Type B pancreatic cell (in vitro differentiated cells): Measurements from ENCODE around the gene COL23A1. TPM values are rescaled to one million over a fixed set of nuclear protein-coding genes. Genes with fewer than 3 reads are reported as not detected.
"Not testable (repeated sequence)": the region's sequence is repeated elsewhere in the genome, so short reads cannot be mapped to it uniquely, and the experiment has no call there.

Experiments used
- DNase-seq: peaks from one replicate; pipeline ENCODE4 v3.0.0; 2021; ENCODE audit warnings: mixed read lengths; ENCODE audit not compliant: unreplicated experiment; ENCODE audit errors: extremely low spot score
- H3K27ac Mint-ChIP-seq: 2 replicates; pipeline ENCODE4 v1.8.0; 2021; ENCODE audit warnings: mild to moderate bottlenecking, mixed read lengths
- H3K27me3 Mint-ChIP-seq: 2 replicates; pipeline ENCODE4 v1.8.0; 2021; ENCODE audit warnings: mixed read lengths
- H3K36me3 Mint-ChIP-seq: 2 replicates; pipeline ENCODE4 v1.8.0; 2021; ENCODE audit warnings: mixed read lengths
- H3K4me1 Mint-ChIP-seq: one replicate; pipeline ENCODE4 v1.8.0; 2021; ENCODE audit warnings: mixed read lengths; ENCODE audit not compliant: unreplicated experiment
- H3K4me3 Mint-ChIP-seq: 2 replicates; pipeline ENCODE4 v1.8.0; 2021; ENCODE audit warnings: mild to moderate bottlenecking, mixed read lengths
- H3K9me3 Mint-ChIP-seq: 2 replicates; pipeline ENCODE4 v1.8.0; 2021; ENCODE audit warnings: mixed read lengths
- CTCF ChIP-seq: fragments of 200-600 bp; sonication (generic); conservative IDR thresholded peaks from 2 replicates; pipeline ENCODE4 v1.5.0; 2021; ENCODE audit warnings: antibody characterized with exemption, mild to moderate bottlenecking
- total RNA-seq: library from RNA; stranded (reverse); gene quantifications from 2 replicates; pipeline ENCODE4 v1.2.1, GENCODE V29; 2021; ENCODE audit warnings: low replicate concordance

Gene COL23A1
- total RNA-seq, 1 donor from 2014 or later = 15.5 TPM

- Mint-ChIP-seq H3K27ac (no peak overlapping the region), H3K9me3 (peaks cover under 1% of the 10 kb centered on the region), H3K4me3 (no peak overlapping the region), H3K4me1 (peaks cover 36% of the 10 kb centered on the region), H3K27me3 (peaks cover 5% of the 10 kb centered on the region), H3K36me3 (peaks cover 3% of the 10 kb centered on the region)
- DNase-seq = no peak
- no peak for TF ChIP-seq CTCF
Observed at GRCh38 chr5:178375348-178375747, 214.8 kb downstream of the COL23A1 start.

- no peak for DNase-seq
- no peak overlapping the region for H3K4me3 Mint-ChIP-seq
- peaks cover 33% of the 10 kb centered on the region for H3K4me1 Mint-ChIP-seq
- H3K27me3 Mint-ChIP-seq = peaks cover 5% of the 10 kb centered on the region
- TF ChIP-seq CTCF = no peak
- H3K27ac Mint-ChIP-seq = no peak overlapping the region
- H3K9me3 Mint-ChIP-seq = peaks cover 4% of the 10 kb centered on the region
- peaks cover 3% of the 10 kb centered on the region for H3K36me3 Mint-ChIP-seq
Observed at GRCh38 chr5:178373711-178374110, 216.5 kb downstream of the COL23A1 start.

GRCh38 chr5:178372142-178372571 lies 218.0 kb downstream of the COL23A1 start:
- Mint-ChIP-seq H3K9me3 (peaks cover 4% of the 10 kb centered on the region), H3K4me3 (no peak overlapping the region), H3K4me1 (peaks cover 33% of the 10 kb centered on the region), H3K36me3 (peaks cover 3% of the 10 kb centered on the region), H3K27ac (peak overlapping the region; percentile 34), H3K27me3 (peaks cover 5% of the 10 kb centered on the region)
- DNase-seq = no peak
- TF ChIP-seq CTCF = no peak

GRCh38 chr5:178371362-178372111 lies 218.7 kb downstream of the COL23A1 start:
- peak overlapping the region; percentile 34 for H3K27ac Mint-ChIP-seq
- H3K9me3 Mint-ChIP-seq = peaks cover 4% of the 10 kb centered on the region
- DNase-seq = no peak
- H3K4me1 Mint-ChIP-seq = peaks cover 27% of the 10 kb centered on the region
- H3K4me3 Mint-ChIP-seq = peak overlapping the region; percentile 45
- peaks cover 5% of the 10 kb centered on the region for H3K27me3 Mint-ChIP-seq
- no peak for TF ChIP-seq CTCF
- peaks cover 3% of the 10 kb centered on the region for H3K36me3 Mint-ChIP-seq

- H3K4me3 Mint-ChIP-seq = no peak overlapping the region
- peaks cover 5% of the 10 kb centered on the region for H3K27me3 Mint-ChIP-seq
- no peak overlapping the region for H3K27ac Mint-ChIP-seq
- H3K4me1 Mint-ChIP-seq = peaks cover 19% of the 10 kb centered on the region
- peaks cover 3% of the 10 kb centered on the region for H3K36me3 Mint-ChIP-seq
- peaks cover 4% of the 10 kb centered on the region for H3K9me3 Mint-ChIP-seq
- DNase-seq = no peak
- TF ChIP-seq CTCF = no peak
Observed at GRCh38 chr5:178370102-178370501, 220.1 kb downstream of the COL23A1 start.

GRCh38 chr5:178369469-178369868 lies 220.7 kb downstream of the COL23A1 start:
- peaks cover 20% of the 10 kb centered on the region for H3K4me1 Mint-ChIP-seq

More at GRCh38 chr5:178369469-178369868, 220.7 kb downstream of the COL23A1 start:
- not testable (repeated sequence) for H3K9me3 Mint-ChIP-seq, H3K36me3 Mint-ChIP-seq, H3K27me3 Mint-ChIP-seq, H3K27ac Mint-ChIP-seq, DNase-seq, H3K4me3 Mint-ChIP-seq
